ENCODE results near the gene CPLANE2.

The CPLANE2 gene

GRCh38 chr1:16244650-16245285 is 7.8 kb upstream of the CPLANE2 start:
- DNase-seq: no peak
- CTCF ChIA-PET: interaction anchor here (0.7 to 5.5 kb wide), 18 partner anchors 9 to 217 kb away, joined by 3 to 53 read pairs (median 4); partner anchors contain the start of genes ARHGEF19 and FAM131C
- Mint-ChIP-seq H3K4me1 (peaks cover 24% of the 10 kb centered on the region), H3K27ac (peak overlapping the region; percentile 37), H3K36me3 (peaks cover 8% of the 10 kb centered on the region), H3K4me3 (no peak overlapping the region), H3K9me3 (peaks cover 2% of the 10 kb centered on the region), H3K27me3 (no peaks in the 10 kb centered on the region)

GRCh38 chr1:16243936-16244649 is 7.1 kb upstream of the CPLANE2 start:
- H3K36me3 Mint-ChIP-seq: peaks cover 4% of the 10 kb centered on the region
- DNase-seq: peak; percentile 86
- no peaks in the 10 kb centered on the region for H3K27me3 Mint-ChIP-seq
- H3K27ac Mint-ChIP-seq: no peak overlapping the region
- H3K9me3 Mint-ChIP-seq: peaks cover 3% of the 10 kb centered on the region
- CTCF ChIA-PET: interaction anchor here (0.7 to 5.5 kb wide), 19 partner anchors 10 to 216 kb away, joined by 3 to 53 read pairs (median 4); partner anchors contain the start of genes ARHGEF19 and FAM131C
- peaks cover 19% of the 10 kb centered on the region for H3K4me1 Mint-ChIP-seq
- no peak overlapping the region for H3K4me3 Mint-ChIP-seq

DNA sequence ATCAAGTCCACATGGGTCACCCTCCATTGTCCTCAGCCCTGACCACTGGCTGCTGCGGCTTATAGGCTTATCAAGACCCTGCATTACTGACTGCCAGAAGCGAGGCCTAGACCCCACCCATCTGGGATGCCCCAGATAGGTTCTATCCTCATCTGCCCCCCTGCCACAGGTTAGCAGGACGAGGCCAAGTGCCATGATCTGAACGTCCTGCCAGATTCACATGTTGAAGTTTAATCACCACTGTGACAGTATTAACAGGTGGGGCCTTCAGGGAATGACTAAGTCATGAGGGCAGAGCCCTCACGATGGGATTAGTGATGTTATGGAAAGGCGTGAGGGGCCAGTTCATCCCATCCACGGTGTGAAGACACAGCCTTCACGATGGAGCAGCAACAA is 6.2 kb upstream of the CPLANE2 start:
- H3K4me3 Mint-ChIP-seq: no peak overlapping the region
- no peaks in the 10 kb centered on the region for H3K27me3 Mint-ChIP-seq
- no peak overlapping the region for H3K27ac Mint-ChIP-seq
- DNase-seq: no peak
- CTCF ChIA-PET: interaction anchor here (1.0 to 5.5 kb wide), 10 partner anchors 11 to 169 kb away, joined by 3 to 53 read pairs (median 8); partner anchors contain the start of gene FAM131C
- peaks cover 3% of the 10 kb centered on the region for H3K9me3 Mint-ChIP-seq
- peaks cover 18% of the 10 kb centered on the region for H3K4me1 Mint-ChIP-seq
- H3K36me3 Mint-ChIP-seq: peaks cover 3% of the 10 kb centered on the region

DNA sequence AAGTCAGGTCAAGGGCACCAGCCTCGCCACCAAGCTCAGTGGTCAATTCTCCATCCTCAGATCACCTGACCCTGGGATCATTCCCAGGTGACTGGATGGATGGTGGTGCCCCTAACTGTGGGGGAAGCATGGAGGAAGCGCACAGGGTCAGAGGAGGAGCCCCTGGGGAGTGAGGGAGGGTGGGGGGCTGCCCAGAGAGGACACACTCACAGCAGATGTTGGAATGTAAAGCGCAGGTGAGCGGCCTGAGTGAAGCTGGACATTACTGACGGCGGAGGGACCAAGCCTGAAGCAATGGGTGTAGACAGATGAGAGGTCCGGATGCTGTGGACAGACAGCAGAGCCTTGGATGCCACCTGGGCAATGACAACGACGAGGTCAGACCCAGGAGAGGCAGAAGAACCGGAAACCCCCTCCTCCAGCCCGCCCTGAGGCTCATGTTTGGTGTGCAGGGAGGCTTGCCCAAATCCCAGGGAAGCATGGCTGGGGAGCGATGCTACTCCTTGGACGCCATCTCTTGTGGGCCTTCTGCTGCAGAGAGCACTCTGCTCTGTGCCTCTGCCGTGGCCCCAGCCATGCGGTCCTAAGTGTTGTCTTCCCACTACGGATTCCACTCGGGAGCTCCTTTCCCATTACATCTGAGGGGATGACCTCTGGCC is 5.7 kb upstream of the CPLANE2 start:
- DNase-seq: no peak
- no peaks in the 10 kb centered on the region for H3K27me3 Mint-ChIP-seq
- H3K36me3 Mint-ChIP-seq: peaks cover 3% of the 10 kb centered on the region
- no peak overlapping the region for H3K4me3 Mint-ChIP-seq
- no peak overlapping the region for H3K27ac Mint-ChIP-seq
- H3K9me3 Mint-ChIP-seq: peaks cover 3% of the 10 kb centered on the region
- CTCF ChIA-PET: interaction anchor here (1.0 to 5.5 kb wide), 8 partner anchors 11 to 164 kb away, joined by 4 to 53 read pairs (median 10); no protein-coding TSS in a partner anchor
- peaks cover 21% of the 10 kb centered on the region for H3K4me1 Mint-ChIP-seq

DNA sequence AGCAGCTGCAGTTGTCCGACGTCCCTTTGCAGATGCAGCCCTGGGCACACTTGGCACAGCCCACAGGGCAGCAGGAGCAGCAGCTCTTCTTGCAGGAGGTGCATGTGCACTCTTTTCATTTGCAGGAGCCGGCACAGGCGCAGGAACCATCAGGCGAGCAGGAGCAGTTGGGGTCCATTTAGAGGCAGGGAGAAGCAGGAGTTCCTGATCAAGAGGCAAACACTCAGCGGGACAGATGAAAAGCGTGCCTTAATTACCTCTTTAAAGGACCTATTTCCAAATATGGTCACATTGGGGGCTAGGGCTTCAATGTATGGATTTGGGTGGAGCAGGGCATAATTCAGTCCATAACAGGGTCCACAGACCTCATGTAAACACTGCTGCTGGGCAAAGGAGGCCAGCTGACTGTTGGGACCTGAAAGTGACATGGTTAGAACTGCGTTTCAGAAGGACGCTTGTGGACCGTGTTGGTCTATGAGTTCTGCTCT is 4.3 kb upstream of the CPLANE2 start:
- H3K36me3 Mint-ChIP-seq: no peaks in the 10 kb centered on the region
- peaks cover 3% of the 10 kb centered on the region for H3K9me3 Mint-ChIP-seq
- no peak overlapping the region for H3K27ac Mint-ChIP-seq
- no peak for DNase-seq
- H3K4me1 Mint-ChIP-seq: peaks cover 33% of the 10 kb centered on the region
- CTCF ChIA-PET: interaction anchor here (0.5 to 5.5 kb wide), 4 partner anchors 40 to 162 kb away, joined by 3 to 53 read pairs (median 28); no protein-coding TSS in a partner anchor
- H3K27me3 Mint-ChIP-seq: no peaks in the 10 kb centered on the region
- no peak overlapping the region for H3K4me3 Mint-ChIP-seq

- Mint-ChIP-seq H3K36me3 (no peaks in the 10 kb centered on the region), H3K27me3 (no peaks in the 10 kb centered on the region), H3K27ac (peak overlapping the region; percentile 42), H3K9me3 (peaks cover 3% of the 10 kb centered on the region), H3K4me1 (peaks cover 41% of the 10 kb centered on the region), H3K4me3 (no peak overlapping the region)
- DNase-seq: no peak
- CTCF ChIA-PET: no interaction called here
Measured at GRCh38 chr1:16239972-16240491, 3.0 kb upstream of the CPLANE2 start.

DNA sequence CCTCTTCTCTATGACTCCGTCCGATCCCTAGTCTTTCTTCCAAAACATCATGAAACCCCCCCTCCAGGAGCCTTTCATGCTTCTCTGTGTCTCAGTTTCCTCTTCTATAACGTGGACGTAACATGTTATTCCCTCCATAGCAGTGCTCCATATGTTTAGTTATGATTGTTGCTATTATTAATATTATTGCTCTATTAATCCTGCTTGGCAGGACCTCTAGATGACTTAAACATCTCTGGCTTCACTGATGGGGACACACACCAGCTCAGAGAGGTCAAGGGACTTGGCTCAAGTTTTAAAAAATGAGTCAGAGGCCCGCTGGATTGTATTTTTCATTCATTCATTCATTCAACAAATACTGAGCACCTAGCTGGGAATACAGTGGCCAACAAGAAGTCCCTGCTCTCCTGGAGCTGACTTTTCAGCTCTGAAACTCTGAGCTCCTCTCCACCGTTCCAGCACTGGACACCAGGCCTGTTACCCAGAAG is 404 bp upstream of the CPLANE2 start:
- Mint-ChIP-seq H3K9me3 (peaks cover 3% of the 10 kb centered on the region), H3K36me3 (no peaks in the 10 kb centered on the region), H3K27me3 (no peaks in the 10 kb centered on the region), H3K4me1 (peaks cover 39% of the 10 kb centered on the region), H3K27ac (peak overlapping the region; percentile 81), H3K4me3 (peak overlapping the region; percentile 75)
- CTCF ChIA-PET: interaction anchor here (0.7 to 1.4 kb wide), 4 partner anchors 25 to 164 kb away, joined by 3 to 5 read pairs (median 4); partner anchors contain the start of genes ARHGEF19 and FAM131C
- DNase-seq: no peak

GRCh38 chr1:16235944-16236510 is 956 bp downstream of the CPLANE2 start:
- peak overlapping the region; percentile 81 for H3K27ac Mint-ChIP-seq
- peak; percentile 67 for DNase-seq
- CTCF ChIA-PET: interaction anchor here (0.8 to 1.6 kb wide), 7 partner anchors 10 to 153 kb away, joined by 3 to 4 read pairs (median 4); no protein-coding TSS in a partner anchor

GRCh38 chr1:16235347-16235746 is 1.6 kb downstream of the CPLANE2 start:
- H3K27ac Mint-ChIP-seq: no peak overlapping the region

More at GRCh38 chr1:16235944-16236510, 956 bp downstream of the CPLANE2 start:
- H3K36me3 Mint-ChIP-seq: no peaks in the 10 kb centered on the region
- H3K9me3 Mint-ChIP-seq: peaks cover 3% of the 10 kb centered on the region
- no peaks in the 10 kb centered on the region for H3K27me3 Mint-ChIP-seq
- H3K4me3 Mint-ChIP-seq: peak overlapping the region; percentile 75
- peaks cover 39% of the 10 kb centered on the region for H3K4me1 Mint-ChIP-seq

DNA sequence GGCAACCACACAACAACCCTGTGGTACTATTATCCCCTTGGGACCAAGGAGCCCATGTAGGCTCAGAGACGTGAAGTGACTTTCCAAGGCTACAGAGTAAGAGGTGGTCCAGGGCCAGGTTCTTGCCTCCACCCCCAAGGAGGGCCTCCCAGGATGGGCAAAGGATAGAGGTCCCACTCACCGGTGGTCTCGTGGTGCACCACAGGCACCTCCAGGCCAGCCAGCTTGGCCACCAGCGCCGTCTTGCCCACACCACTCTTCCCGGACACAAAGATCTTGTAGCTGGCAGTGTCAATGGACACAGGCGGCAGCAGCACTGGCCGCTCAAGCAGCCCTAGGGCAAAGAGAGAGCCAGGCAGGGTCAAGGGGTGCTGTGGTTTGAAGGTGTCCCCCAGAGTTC is 3.6 kb downstream of the CPLANE2 start:
- CTCF ChIA-PET: no interaction called here
- no peak for DNase-seq
- H3K9me3 Mint-ChIP-seq: no peaks in the 10 kb centered on the region
- peaks cover 13% of the 10 kb centered on the region for H3K27me3 Mint-ChIP-seq
- peaks cover 5% of the 10 kb centered on the region for H3K36me3 Mint-ChIP-seq
- H3K4me3 Mint-ChIP-seq: no peak overlapping the region
- H3K27ac Mint-ChIP-seq: no peak overlapping the region
- peaks cover 31% of the 10 kb centered on the region for H3K4me1 Mint-ChIP-seq

More at GRCh38 chr1:16235347-16235746, 1.6 kb downstream of the CPLANE2 start:
- CTCF ChIA-PET: interaction anchor here (0.8 to 1.6 kb wide), 6 partner anchors 10 to 153 kb away, joined by 3 to 4 read pairs (median 4); no protein-coding TSS in a partner anchor
- H3K9me3 Mint-ChIP-seq: peaks cover 3% of the 10 kb centered on the region
- no peaks in the 10 kb centered on the region for H3K27me3 Mint-ChIP-seq
- H3K36me3 Mint-ChIP-seq: no peaks in the 10 kb centered on the region
- peaks cover 39% of the 10 kb centered on the region for H3K4me1 Mint-ChIP-seq
- peak overlapping the region; percentile 52 for H3K4me3 Mint-ChIP-seq
- DNase-seq: no peak

DNA sequence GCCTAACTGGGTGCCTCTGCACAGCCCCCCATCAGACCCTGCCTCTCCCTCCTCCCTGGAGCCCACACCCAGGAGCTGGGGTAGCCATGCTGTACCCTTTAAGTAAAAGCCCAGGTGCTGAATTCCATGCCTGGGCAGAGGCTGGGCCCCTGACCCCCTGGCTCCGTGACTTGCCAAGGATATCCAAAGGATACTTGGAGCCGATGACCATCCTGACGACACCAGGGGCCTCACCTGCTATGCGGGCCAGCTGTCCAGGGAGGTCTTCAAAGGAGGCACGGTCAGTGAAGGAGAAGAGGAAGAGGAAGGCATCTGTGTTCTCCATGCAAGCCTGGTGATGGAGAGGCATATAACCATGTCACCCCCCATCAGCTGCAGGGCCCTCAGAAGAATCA is 4.7 kb downstream of the CPLANE2 start:
- H3K9me3 Mint-ChIP-seq: no peaks in the 10 kb centered on the region
- no peak overlapping the region for H3K4me3 Mint-ChIP-seq
- peaks cover 9% of the 10 kb centered on the region for H3K36me3 Mint-ChIP-seq
- H3K27ac Mint-ChIP-seq: no peak overlapping the region
- CTCF ChIA-PET: no interaction called here
- peaks cover 24% of the 10 kb centered on the region for H3K27me3 Mint-ChIP-seq
- H3K4me1 Mint-ChIP-seq: peaks cover 29% of the 10 kb centered on the region
- no peak for DNase-seq

DNA sequence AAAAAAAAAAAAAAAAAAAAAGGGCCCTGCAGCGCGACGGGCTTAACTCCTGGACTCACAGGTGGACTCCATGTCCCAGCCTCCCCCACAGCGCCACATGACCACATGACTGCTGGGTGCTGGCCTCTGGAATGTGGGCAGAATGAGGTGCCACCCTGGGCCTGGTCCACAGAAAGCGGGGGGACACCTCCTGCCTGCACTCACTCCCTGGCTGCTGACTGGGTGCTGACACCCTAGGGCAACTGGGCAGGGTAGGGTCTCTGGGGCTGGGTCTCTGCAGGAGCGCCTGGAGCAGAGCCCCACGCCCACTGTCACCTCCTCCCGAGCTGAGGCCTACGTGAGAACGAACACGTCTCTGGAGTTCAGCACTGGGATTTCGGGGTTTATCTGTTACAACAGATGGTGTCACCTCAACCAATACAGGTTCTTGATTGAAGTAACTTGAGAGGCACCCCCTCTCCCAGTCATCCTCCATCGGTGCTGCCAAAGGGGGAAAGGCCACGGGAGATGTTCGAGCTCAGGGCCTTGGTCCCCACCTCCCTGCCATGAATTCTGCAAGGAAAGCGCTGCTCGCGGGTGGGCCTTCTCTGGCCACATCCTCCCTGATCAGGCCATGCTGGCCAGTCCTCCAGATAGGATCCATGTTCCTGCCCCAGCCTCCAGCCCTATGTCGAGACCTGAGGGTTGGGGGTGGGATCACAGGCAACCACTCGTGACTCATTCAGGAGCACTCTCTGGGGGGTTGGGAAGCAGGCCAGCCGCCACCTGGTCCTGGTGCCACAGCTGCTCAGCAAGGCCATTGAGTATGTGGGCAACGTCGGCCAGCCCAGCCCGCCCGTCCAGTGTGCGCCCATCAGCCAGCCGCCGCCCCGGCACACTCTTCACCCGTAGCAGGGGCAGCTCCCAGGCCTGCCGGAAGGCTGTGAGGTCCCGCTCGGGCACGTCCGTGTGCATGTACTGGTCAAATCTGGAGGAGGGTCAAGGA is 5.4 kb downstream of the CPLANE2 start:
- H3K4me3 Mint-ChIP-seq: no peak overlapping the region
- no peaks in the 10 kb centered on the region for H3K9me3 Mint-ChIP-seq
- peaks cover 24% of the 10 kb centered on the region for H3K4me1 Mint-ChIP-seq
- no peak for DNase-seq
- H3K27ac Mint-ChIP-seq: no peak overlapping the region
- peaks cover 31% of the 10 kb centered on the region for H3K27me3 Mint-ChIP-seq
- H3K36me3 Mint-ChIP-seq: peaks cover 9% of the 10 kb centered on the region
- CTCF ChIA-PET: no interaction called here

All from activated naive CD4-positive, alpha-beta T cell treated with anti-CD3 and anti-CD28 coated beads, Interleukin-2, amount 10 ng/mL, durations not matched to agents 7 days and 5 days (primary cell).